ENCODE data around the gene S1PR5.

- TF ChIP-seq CTCF (optimal IDR thresholded peaks at IDR 0.05 in 1 of 3, IDR thresholded peaks at IDR 0.05 in 1 of 3, conservative IDR thresholded peaks at IDR 0.05 in 1 of 3; ENCODE audit: extremely low read depth in 1 of 3, insufficient read depth in 2 of 3, low read length in 3 of 3) (no peak), EZH2 (IDR thresholded peaks at IDR 0.05; ENCODE audit: low read length) (no peak)
These were observed 31.6 kb upstream of the S1PR5 start for GRCh38 chr19:10548746-10549276.
